ENCODE results near the gene C16orf74. TPM values are rescaled to one million over a fixed set of nuclear protein-coding genes. Genes with fewer than 3 reads are reported as not detected.

Gene C16orf74
- total and polyA plus RNA-seq, 2 of the 8 experiments (the other 6 are each of a cell fraction or from before 2014, with no cell fraction given): 7.3 to 9.3 TPM

DNA sequence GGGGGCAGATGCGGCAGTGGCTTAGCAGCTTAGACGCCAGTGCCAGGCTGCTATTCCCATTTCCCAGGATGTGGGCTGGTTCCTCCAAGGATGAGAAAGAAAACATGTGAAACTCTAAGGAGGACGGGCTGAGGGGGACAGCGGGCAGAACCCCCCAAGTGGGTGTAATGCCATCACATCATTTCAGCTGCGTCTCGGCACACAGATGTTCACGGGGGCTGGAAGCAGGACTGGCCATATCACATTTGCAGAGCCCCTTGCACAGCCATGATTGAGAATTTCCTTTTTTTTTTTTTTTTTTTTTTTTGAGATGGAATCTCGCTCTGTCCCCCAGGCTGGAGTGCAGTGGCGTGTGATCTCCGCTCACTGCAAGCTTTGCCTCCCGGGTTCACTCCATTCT, 46.9 kb downstream of the C16orf74 start (continued):
- TF ChIP-seq CHD7 (IDR thresholded peaks at IDR 0.05; ENCODE audit: insufficient replicate concordance, low read length) (no peak), POLR2A (IDR thresholded peaks at IDR 0.05; ENCODE audit: control extremely low read depth in 1 of 2, low read depth in 2 of 2, low read length in 2 of 2) (no peak), TCF12 (IDR thresholded peaks at IDR 0.05; ENCODE audit: low read depth, low read length) (no peak), POLR2AphosphoS5 (IDR thresholded peaks at IDR 0.05; ENCODE audit: low read depth, low read length) (no peak), NRF1 (IDR thresholded peaks at IDR 0.05; ENCODE audit: low read depth, low read length) (no peak), CREB1 (IDR thresholded peaks at IDR 0.05) (no peak), JUND (IDR thresholded peaks at IDR 0.05; ENCODE audit: low read length) (no peak), CEBPB (IDR thresholded peaks at IDR 0.05; ENCODE audit: low read depth, low read length) (no peak), RNF2 (IDR thresholded peaks at IDR 0.05; ENCODE audit: borderline replicate concordance, low read depth, low read length, missing control alignments, poor library complexity, severe bottlenecking) (no peak), SIRT6 (IDR thresholded peaks at IDR 0.05; ENCODE audit: low read length) (no peak), JUN (IDR thresholded peaks at IDR 0.05; ENCODE audit: low read depth, low read length) (no peak), SIX5 (IDR thresholded peaks at IDR 0.05; ENCODE audit: low read depth, low read length) (no peak)
